K562 (cell line): ENCODE data around the gene MAP1LC3B2. TPM values are rescaled to one million over a fixed set of nuclear protein-coding genes. Genes with fewer than 3 reads are reported as not detected.

Experiments used
- ARNT ChIP-seq, 2 experiments: fragments of 450-650 bp; IDR thresholded peaks; 2 replicates each; pipeline ENCODE4 v1.6.1; 2016; ENCODE audit warnings: mild to moderate bottlenecking in 1 of 2
- CBX1 ChIP-seq: sonication (generic); IDR thresholded peaks from 2 replicates; pipeline ENCODE4 v1.6.1; 2016; ENCODE audit warnings: antibody characterized with exemption, low read depth, mild to moderate bottlenecking
- CC2D1A ChIP-seq: fragments of 450-650 bp; IDR thresholded peaks from 2 replicates; pipeline ENCODE4 v1.6.1; 2017; ENCODE audit warnings: mild to moderate bottlenecking
- COPS2 ChIP-seq: fragments of 450-650 bp; conservative IDR thresholded peaks from 2 replicates; pipeline ENCODE4 v1.6.1; 2016; ENCODE audit warnings: mild to moderate bottlenecking, moderate library complexity
- ERF ChIP-seq: fragments of 450-650 bp; formaldehyde crosslinking; IDR thresholded peaks from 2 replicates; pipeline ENCODE4 v1.4.0; 2020; ENCODE audit warnings: mild to moderate bottlenecking, mixed read lengths
- MAFG ChIP-seq: fragments of 450-650 bp; conservative IDR thresholded peaks from 2 replicates; pipeline ENCODE4 v1.6.1; 2016; ENCODE audit warnings: missing genetic modification characterization, missing compliant biosample characterization
- MEF2D ChIP-seq: conservative IDR thresholded peaks from 2 replicates; pipeline ENCODE4 v1.6.1; 2016; ENCODE audit warnings: low read depth, missing genetic modification characterization, missing compliant biosample characterization
- MTF1 ChIP-seq: fragments of 250-450 bp; sonication (Bioruptor Pico); IDR thresholded peaks from 2 replicates; pipeline ENCODE4 v1.9.0; 2021; ENCODE audit warnings: moderate library complexity, mild to moderate bottlenecking, inconsistent platforms, borderline replicate concordance
- MYC ChIP-seq, 2 experiments: fragments of 250-450 bp in 1 of 2; sonication (Bioruptor Pico) in 1 of 2; IDR thresholded peaks; 2 replicates each; pipeline versions ENCODE4 v1.5.1 to v1.6.1; 2012 to 2021; ENCODE audit warnings: low read depth in 2 of 2, borderline replicate concordance in 1 of 2, improper control_type of control experiment in 1 of 2, low read length in 1 of 2, mild to moderate bottlenecking in 1 of 2, moderate library complexity in 1 of 2
- RBM22 ChIP-seq: fragments of 200-400 bp; formaldehyde crosslinking; IDR thresholded peaks from 2 replicates; pipeline ENCODE4 v1.6.1; 2018; ENCODE audit warnings: low read length, low read depth; ENCODE audit not compliant: poor library complexity, severe bottlenecking
- RUNX1 ChIP-seq: sonication (generic); IDR thresholded peaks from 2 replicates; pipeline ENCODE4 v1.6.1; 2016; ENCODE audit warnings: antibody characterized with exemption, low read depth
- SMAD3 ChIP-seq: fragments of 450-650 bp; formaldehyde crosslinking; conservative IDR thresholded peaks from 2 replicates; pipeline ENCODE4 v1.4.0; 2020; ENCODE audit warnings: mild to moderate bottlenecking
- SNRNP70 ChIP-seq: fragments of 200-400 bp; formaldehyde crosslinking; optimal IDR thresholded peaks from 2 replicates; pipeline ENCODE3; 2017; ENCODE audit warnings: low read depth, low read length
- SUPT5H ChIP-seq: fragments of 450-650 bp; IDR thresholded peaks from 2 replicates; pipeline ENCODE4 v1.6.1; 2016
- ZNF324 ChIP-seq: fragments of 250-450 bp; sonication (Bioruptor Pico); IDR thresholded peaks from 2 replicates; pipeline ENCODE4 v1.4.0; 2020; ENCODE audit warnings: mild to moderate bottlenecking
- polyA plus RNA-seq, 8 experiments: library from polyadenylated mRNA; depleted of rRNA in 4 of 8; stranded (reverse) in 5 of 8; unstranded in 3 of 8; fragments of >200 nt; fragmentation: Nextera tagmentation in 2 of 8; fragmentation: Illumina TruSeq in 1 of 8; extraction: Ambion mirVana in 2 of 8; extraction: Trizol in 1 of 8; gene quantifications; 2 replicates each; pipeline versions ENCODE4 v1.2.1 to v1.2.3, GENCODE V29; 2011 to 2014; ENCODE audit warnings: inconsistent platforms in 1 of 8, missing spikeins in 1 of 8
- total RNA-seq, 7 experiments: library from RNA; depleted of rRNA in 6 of 7; stranded (reverse); fragments of >200 nt in 6 of 7; fragmentation: Illumina TruSeq in 2 of 7; extraction: Trizol in 2 of 7; gene quantifications; 2 replicates each; pipeline versions ENCODE4 v1.2.1 to v1.2.3, GENCODE V29; 2011 to 2021; ENCODE audit warnings: low replicate concordance in 1 of 7
- TF ChIP-seq, protein P1 (sequence below): fragments of 450-650 bp; formaldehyde crosslinking; IDR thresholded peaks from 2 replicates; pipeline ENCODE4 v1.4.0; 2022; ENCODE audit warnings: missing genetic modification characterization
- TF ChIP-seq, protein P2 (sequence below): fragments of 250-450 bp; sonication (Bioruptor Pico); IDR thresholded peaks from 2 replicates; pipeline ENCODE4 v1.4.0; 2020; ENCODE audit warnings: mild to moderate bottlenecking, moderate library complexity
- TF ChIP-seq, protein P3 (sequence below): fragments of 250-450 bp; sonication (Bioruptor Pico); IDR thresholded peaks from 2 replicates; pipeline ENCODE4 v1.4.0; 2020
- TF ChIP-seq, protein P4 (sequence below): fragments of 450-650 bp; formaldehyde crosslinking; IDR thresholded peaks from 2 replicates; pipeline ENCODE4 v1.4.0; 2020; ENCODE audit warnings: mild to moderate bottlenecking, mixed read lengths

MAP1LC3B2 gene
- total and polyA plus RNA-seq, 9 of the 15 experiments (the other 6 are each of a cell fraction or from before 2014, with no cell fraction given) = 0.53 to 2.8 (median 0.76) TPM; not detected in 2

DNA sequence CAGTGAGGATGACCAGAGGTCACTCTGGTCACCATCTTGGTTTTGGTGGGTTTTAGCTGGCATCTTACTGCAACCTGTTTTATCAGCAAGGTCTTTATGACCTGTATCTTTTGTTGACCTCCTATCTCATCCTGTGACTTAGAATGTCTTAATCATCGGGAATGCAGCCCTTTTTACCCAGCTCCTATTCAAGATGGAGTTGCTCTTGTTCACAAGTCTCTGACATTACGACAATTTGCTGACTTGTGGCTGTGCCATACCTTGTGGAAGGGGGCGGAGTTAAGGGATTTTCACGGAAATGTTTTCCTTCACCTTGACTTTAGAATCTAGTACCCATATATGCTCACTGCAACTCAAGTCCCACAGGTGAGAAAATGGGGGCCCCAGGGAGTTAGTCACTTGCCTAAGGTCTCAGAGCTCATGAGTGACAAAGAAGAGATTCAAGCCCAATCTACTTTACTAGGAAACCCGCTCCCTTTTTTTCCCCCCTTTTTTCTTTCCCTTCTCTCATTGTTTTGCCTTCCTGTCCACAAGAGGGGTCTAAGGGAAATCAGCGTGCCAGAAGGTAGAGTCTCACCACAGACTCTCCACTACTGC is 2.7 kb upstream of the MAP1LC3B2 start (continued):
- TF ChIP-seq, protein P1, sequence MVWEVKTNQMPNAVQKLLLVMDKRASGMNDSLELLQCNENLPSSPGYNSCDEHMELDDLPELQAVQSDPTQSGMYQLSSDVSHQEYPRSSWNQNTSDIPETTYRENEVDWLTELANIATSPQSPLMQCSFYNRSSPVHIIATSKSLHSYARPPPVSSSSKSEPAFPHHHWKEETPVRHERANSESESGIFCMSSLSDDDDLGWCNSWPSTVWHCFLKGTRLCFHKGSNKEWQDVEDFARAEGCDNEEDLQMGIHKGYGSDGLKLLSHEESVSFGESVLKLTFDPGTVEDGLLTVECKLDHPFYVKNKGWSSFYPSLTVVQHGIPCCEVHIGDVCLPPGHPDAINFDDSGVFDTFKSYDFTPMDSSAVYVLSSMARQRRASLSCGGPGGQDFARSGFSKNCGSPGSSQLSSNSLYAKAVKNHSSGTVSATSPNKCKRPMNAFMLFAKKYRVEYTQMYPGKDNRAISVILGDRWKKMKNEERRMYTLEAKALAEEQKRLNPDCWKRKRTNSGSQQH (CRISPR knock-in tag) = peak; percentile 91
- no peak for TF ChIP-seq RBM22
- peak; percentile 61 for TF ChIP-seq MAFG
- no peak for TF ChIP-seq CBX1
- no peak for TF ChIP-seq SUPT5H
- TF ChIP-seq, protein P2, sequence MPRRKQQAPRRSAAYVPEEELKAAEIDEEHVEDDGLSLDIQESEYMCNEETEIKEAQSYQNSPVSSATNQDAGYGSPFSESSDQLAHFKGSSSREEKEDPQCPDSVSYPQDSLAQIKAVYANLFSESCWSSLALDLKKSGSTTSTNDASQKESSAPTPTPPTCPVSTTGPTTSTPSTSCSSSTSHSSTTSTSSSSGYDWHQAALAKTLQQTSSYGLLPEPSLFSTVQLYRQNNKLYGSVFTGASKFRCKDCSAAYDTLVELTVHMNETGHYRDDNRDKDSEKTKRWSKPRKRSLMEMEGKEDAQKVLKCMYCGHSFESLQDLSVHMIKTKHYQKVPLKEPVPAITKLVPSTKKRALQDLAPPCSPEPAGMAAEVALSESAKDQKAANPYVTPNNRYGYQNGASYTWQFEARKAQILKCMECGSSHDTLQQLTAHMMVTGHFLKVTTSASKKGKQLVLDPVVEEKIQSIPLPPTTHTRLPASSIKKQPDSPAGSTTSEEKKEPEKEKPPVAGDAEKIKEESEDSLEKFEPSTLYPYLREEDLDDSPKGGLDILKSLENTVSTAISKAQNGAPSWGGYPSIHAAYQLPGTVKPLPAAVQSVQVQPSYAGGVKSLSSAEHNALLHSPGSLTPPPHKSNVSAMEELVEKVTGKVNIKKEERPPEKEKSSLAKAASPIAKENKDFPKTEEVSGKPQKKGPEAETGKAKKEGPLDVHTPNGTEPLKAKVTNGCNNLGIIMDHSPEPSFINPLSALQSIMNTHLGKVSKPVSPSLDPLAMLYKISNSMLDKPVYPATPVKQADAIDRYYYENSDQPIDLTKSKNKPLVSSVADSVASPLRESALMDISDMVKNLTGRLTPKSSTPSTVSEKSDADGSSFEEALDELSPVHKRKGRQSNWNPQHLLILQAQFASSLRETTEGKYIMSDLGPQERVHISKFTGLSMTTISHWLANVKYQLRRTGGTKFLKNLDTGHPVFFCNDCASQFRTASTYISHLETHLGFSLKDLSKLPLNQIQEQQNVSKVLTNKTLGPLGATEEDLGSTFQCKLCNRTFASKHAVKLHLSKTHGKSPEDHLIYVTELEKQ (CRISPR knock-in tag) = peak; percentile 98
- TF ChIP-seq, protein P3, sequence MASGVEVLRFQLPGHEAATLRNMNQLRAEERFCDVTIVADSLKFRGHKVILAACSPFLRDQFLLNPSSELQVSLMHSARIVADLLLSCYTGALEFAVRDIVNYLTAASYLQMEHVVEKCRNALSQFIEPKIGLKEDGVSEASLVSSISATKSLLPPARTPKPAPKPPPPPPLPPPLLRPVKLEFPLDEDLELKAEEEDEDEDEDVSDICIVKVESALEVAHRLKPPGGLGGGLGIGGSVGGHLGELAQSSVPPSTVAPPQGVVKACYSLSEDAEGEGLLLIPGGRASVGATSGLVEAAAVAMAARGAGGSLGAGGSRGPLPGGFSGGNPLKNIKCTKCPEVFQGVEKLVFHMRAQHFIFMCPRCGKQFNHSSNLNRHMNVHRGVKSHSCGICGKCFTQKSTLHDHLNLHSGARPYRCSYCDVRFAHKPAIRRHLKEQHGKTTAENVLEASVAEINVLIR (CRISPR knock-in tag) = peak; percentile 86
- TF ChIP-seq COPS2 = no peak
- no peak for TF ChIP-seq CC2D1A
- TF ChIP-seq MYC (IDR thresholded peaks at IDR 0.05; ENCODE audit: low read depth, low read length) = no peak
- peak; percentile 99 for TF ChIP-seq MYC (CRISPR knock-in tag; IDR thresholded peaks at IDR 0.05; ENCODE audit: borderline replicate concordance, low read depth)
- peak; percentile 98 for TF ChIP-seq ERF (CRISPR knock-in tag)
- peak; percentile 97 for TF ChIP-seq SMAD3
- TF ChIP-seq SNRNP70 = no peak
- peak; percentile 95 for TF ChIP-seq MTF1
- TF ChIP-seq, protein P4, sequence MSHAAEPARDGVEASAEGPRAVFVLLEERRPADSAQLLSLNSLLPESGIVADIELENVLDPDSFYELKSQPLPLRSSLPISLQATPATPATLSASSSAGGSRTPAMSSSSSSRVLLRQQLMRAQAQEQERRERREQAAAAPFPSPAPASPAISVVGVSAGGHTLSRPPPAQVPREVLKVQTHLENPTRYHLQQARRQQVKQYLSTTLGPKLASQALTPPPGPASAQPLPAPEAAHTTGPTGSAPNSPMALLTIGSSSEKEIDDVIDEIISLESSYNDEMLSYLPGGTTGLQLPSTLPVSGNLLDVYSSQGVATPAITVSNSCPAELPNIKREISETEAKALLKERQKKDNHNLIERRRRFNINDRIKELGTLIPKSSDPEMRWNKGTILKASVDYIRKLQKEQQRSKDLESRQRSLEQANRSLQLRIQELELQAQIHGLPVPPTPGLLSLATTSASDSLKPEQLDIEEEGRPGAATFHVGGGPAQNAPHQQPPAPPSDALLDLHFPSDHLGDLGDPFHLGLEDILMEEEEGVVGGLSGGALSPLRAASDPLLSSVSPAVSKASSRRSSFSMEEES = peak; percentile 68
- no peak for TF ChIP-seq RUNX1
- TF ChIP-seq MEF2D (tag) = peak; percentile 98
- peak; percentile 81 for TF ChIP-seq ZNF324 (CRISPR knock-in tag)
- no peak for TF ChIP-seq ARNT (IDR thresholded peaks at IDR 0.05)
